Stomach (tissue), 9 donors: Measurements from ENCODE around the gene MIOX. TPM values are rescaled to one million over a fixed set of nuclear protein-coding genes. Genes with fewer than 3 reads are reported as not detected.

Experiments
- DNase-seq, 2 donors: peaks; one replicate each; pipeline versions ENCODE4 v3.0.0 to v3.0.0-alpha.2; 2013 to 2019
- H3K27ac ChIP-seq, 5 donors: fragments of 200-600 bp in 4 of 5; sonication (generic) in 4 of 5; one replicate each; pipeline ENCODE4 v1.5.1; 2013 to 2019; ENCODE audit warnings: mild to moderate bottlenecking in 1 of 5, moderate library complexity in 1 of 5
- H3K27me3 ChIP-seq, 3 donors: fragments of 200-600 bp; sonication (generic); one replicate each; pipeline ENCODE4 v1.5.1; 2017 to 2019; ENCODE audit warnings: mixed run types in 1 of 3
- H3K36me3 ChIP-seq, 4 donors: fragments of 200-600 bp; sonication (generic); 1 replicate in 3 of 4; 2 replicates in 1 of 4; pipeline ENCODE4 v1.5.1; 2016 to 2019
- H3K4me1 ChIP-seq, 4 donors: fragments of 200-600 bp; sonication (generic); one replicate each; pipeline ENCODE4 v1.5.1; 2016 to 2019
- H3K4me3 ChIP-seq, 4 donors: fragments of 200-600 bp; sonication (generic) in 3 of 4; one replicate each; pipeline ENCODE4 v1.5.1; 2016 to 2019; ENCODE audit warnings: mild to moderate bottlenecking in 1 of 4
- H3K9me3 ChIP-seq, 4 donors: fragments of 200-600 bp; sonication (generic); one replicate each; pipeline ENCODE4 v1.5.1; 2016 to 2019
- EP300 ChIP-seq: sonication (generic); formaldehyde crosslinking; IDR thresholded peaks from one replicate; pipeline ENCODE4 v1.6.1; 2017; ENCODE audit warnings: antibody characterized with exemption
- POLR2A ChIP-seq, 4 donors: fragments of 450-650 bp; IDR thresholded peaks; one replicate each; pipeline ENCODE4 v1.6.1; 2016; ENCODE audit warnings: antibody characterized with exemption in 4 of 4, control low read depth in 2 of 4, mild to moderate bottlenecking in 1 of 4, moderate library complexity in 1 of 4
- POLR2AphosphoS5 ChIP-seq, 3 donors: sonication (generic); formaldehyde crosslinking; IDR thresholded peaks; one replicate each; pipeline ENCODE4 v1.6.1; 2016; ENCODE audit warnings: antibody characterized with exemption in 3 of 3
- WGBS, 5 donors: extraction: QIAGEN DNeasy Blood & Tissue Kit in 3 of 5; methylation state at CpG; one replicate each; pipeline versions ENCODE4 v1.1.5 to v1.1.7; 2013 to 2018; 5-methylcytosine and 5-hydroxymethylcytosine counted together
- intact Hi-C: fragments of 100-400 bp; cut with DNase I; formaldehyde crosslinking; loops from one replicate; pipeline ENCODE4 v1.15.1; 2023; ENCODE audit warnings: low total_unique reads
- polyA plus RNA-seq, 3 donors: library from polyadenylated mRNA; stranded (reverse); fragments of 200-250 nt; gene quantifications; one replicate each; pipeline ENCODE4 v1.2.3, GENCODE V29; 2013
- total RNA-seq, 5 donors: library from RNA; depleted of rRNA; stranded (reverse); fragments of >200 nt; gene quantifications; one replicate each; pipeline versions ENCODE4 v1.1.0 to v1.2.3, GENCODE V29; 2014 to 2016
- TF ChIP-seq, protein P1 (sequence below), 7 experiments: fragments of 450-650 bp in 4 of 7; fragments of 200-600 bp in 3 of 7; sonication (generic) in 3 of 7; IDR thresholded peaks; one replicate each; pipeline ENCODE4 v1.5.1; 2016 to 2019; ENCODE audit warnings: antibody characterized with exemption in 7 of 7, control low read depth in 2 of 7, mild to moderate bottlenecking in 1 of 7
- donor health status: healthy with polysubstance abuse.
- donor health status: Bipolar disorder and iron deficiency.
- donor health status: healthy.

MIOX gene
- total and polyA plus RNA-seq, 8 donors = 0.40 TPM; not detected in 7

DNA sequence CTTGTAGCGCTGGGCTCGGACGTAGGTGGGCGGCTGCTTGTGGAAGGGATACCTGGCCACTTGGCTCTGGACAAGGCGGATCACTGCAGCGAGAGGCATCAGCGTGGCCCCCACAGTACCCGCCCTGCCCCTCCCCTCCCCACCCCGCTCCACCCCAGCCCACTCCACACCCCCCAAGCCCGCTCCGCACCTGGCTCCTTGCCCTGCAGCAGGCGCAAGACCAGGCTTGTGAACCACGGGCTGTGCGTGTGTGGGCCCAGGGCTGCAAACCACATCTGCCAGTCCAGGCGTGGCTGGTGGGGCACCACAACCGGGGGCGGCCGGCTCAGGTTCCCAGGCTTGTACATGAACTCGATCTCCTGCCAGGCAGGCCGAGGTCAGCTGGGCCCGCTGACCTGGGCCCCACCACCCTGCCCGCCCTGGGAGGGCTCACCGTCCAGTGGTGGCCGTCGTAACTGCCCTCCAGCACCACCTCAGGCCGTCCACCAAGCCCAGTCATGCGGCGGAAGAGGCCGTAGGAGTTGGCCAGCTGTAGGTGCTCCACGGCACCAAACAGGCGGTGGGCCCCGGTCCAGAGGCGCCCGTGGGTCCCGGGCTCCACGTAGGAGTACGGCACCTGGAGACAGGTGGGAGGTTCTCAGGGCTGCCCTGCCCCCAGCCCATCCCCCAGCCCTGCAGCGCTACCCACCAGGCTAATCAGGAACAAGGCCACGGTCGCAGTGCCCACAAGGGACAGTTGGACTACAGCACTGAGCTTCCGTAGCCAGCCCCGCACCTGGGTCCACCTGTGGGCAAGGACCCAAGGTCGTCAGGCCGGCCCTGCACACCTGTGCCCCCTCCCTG is 17.9 kb downstream of the MIOX start:
- 86 to 97% (median 91%) methylated on average over 23 to 44 of the region's 44 CpGs for WGBS, 5 donors
- DNase-seq = peak in 1 of 2 donors; percentile 21
- TF ChIP-seq POLR2AphosphoS5 (IDR thresholded peaks at IDR 0.05) (no peak), POLR2A (IDR thresholded peaks at IDR 0.05) (no peak), EP300 (no peak)
- TF ChIP-seq, protein P1, sequence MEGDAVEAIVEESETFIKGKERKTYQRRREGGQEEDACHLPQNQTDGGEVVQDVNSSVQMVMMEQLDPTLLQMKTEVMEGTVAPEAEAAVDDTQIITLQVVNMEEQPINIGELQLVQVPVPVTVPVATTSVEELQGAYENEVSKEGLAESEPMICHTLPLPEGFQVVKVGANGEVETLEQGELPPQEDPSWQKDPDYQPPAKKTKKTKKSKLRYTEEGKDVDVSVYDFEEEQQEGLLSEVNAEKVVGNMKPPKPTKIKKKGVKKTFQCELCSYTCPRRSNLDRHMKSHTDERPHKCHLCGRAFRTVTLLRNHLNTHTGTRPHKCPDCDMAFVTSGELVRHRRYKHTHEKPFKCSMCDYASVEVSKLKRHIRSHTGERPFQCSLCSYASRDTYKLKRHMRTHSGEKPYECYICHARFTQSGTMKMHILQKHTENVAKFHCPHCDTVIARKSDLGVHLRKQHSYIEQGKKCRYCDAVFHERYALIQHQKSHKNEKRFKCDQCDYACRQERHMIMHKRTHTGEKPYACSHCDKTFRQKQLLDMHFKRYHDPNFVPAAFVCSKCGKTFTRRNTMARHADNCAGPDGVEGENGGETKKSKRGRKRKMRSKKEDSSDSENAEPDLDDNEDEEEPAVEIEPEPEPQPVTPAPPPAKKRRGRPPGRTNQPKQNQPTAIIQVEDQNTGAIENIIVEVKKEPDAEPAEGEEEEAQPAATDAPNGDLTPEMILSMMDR (IDR thresholded peaks at IDR 0.05) = no peak
- Histone ChIP-seq H3K4me1 (peaks cover 22 to 39% (median 33%) of the 10 kb centered on the region in 4 donors), H3K9me3 (no peaks in the 10 kb centered on the region), H3K27me3 (no peaks in the 10 kb centered on the region), H3K4me3 (no peak overlapping the region), H3K27ac (no peak overlapping the region), H3K36me3 (peaks cover 27 to 40% (median 39%) of the 10 kb centered on the region in 4 donors)
- intact Hi-C loops = loop anchor here (10.0 kb wide), 1 partner anchor 250 kb away; the partner anchor contains the start of gene HDAC10

DNA sequence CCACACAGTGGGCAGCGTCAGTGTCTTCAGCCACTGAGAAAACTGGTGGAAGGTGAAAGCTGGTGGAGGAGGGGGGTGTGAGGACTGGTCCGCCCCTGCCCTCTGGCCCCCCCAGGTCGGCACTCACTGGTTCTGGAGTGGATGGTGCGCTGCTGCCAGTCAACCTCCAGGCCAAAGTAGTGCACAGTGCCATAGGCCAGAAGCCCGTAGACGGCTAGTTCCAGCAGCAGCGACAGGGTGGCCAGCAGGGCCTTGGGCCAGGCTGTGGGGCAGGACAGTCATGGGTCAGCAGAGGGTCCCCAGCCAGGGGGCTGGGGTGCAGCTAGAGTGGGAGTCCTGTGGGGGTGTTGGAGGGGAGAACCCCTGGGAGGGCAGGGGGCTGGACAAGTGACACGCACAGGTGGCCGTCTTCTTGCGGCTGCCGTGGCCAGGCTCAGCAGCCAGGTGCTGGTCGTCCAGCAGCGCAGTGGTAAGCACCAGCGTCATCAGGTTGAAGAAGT is 18.7 kb downstream of the MIOX start:
- 84 to 98% (median 91%) methylated on average over 9 to 14 of the region's 14 CpGs for WGBS, 5 donors
- Histone ChIP-seq H3K4me3 (no peak overlapping the region), H3K9me3 (no peaks in the 10 kb centered on the region), H3K27ac (no peak overlapping the region), H3K4me1 (peaks cover 23 to 46% (median 37%) of the 10 kb centered on the region in 4 donors), H3K36me3 (peaks cover 27 to 41% (median 40%) of the 10 kb centered on the region in 4 donors), H3K27me3 (no peaks in the 10 kb centered on the region)
- no peak for TF ChIP-seq POLR2AphosphoS5 (IDR thresholded peaks at IDR 0.05)
- no peak for TF ChIP-seq POLR2A (IDR thresholded peaks at IDR 0.05)
- no peak for TF ChIP-seq EP300
- TF ChIP-seq, protein P1 (IDR thresholded peaks at IDR 0.05) = no peak
- intact Hi-C loops = loop anchor here (10.0 kb wide), 1 partner anchor 251 kb away; the partner anchor contains the start of gene HDAC10
- no peak for DNase-seq

DNA sequence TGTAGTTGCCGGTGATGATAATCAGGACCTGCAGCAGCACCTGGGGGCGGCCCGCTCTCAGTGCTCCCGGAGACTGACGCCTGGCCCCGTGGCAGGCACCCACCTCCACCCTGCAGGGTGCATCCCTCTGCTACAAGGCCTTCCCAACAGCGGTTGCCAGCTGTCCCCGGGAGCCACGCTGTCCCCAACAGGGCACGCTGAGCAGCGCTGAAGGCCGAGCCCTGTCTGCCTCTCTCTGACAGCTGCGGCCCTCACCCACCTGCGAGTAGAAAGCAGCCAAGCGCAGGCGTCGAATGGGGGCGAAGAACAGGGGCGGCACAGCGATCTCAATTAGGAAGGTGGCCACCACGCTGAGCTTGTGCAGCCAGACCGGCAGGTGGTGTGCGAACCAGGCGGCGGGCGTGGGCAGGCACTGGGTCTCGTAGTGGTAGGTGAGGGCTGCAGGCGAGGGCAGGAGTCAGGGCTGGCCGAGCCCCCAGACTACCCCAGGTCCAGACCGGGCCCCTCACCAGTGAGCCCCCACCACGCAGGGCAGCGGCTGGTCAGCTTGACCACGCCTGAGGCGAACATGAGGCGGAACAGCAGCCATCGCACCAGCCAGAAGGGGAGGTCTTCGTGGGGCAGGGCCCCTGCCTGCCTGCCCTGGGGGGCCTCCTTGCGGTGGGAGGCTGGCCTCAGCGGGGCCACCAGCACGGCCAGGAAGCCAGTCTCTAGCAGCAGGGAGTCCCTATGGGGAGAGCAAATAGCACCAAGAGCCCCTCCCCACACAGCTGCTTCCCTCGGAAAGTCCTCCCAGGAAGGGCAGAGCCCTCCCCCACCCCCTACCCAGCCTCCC is 19.3 kb downstream of the MIOX start:
- no peaks in the 10 kb centered on the region for H3K27me3 ChIP-seq
- intact Hi-C loops = loop anchor here (10.0 kb wide), 1 partner anchor 251 kb away; the partner anchor contains the start of gene HDAC10
- WGBS, 5 donors = 84 to 89% (median 88%) methylated on average over 22 to 41 of the region's 41 CpGs
- no peaks in the 10 kb centered on the region for H3K9me3 ChIP-seq
- H3K27ac ChIP-seq = peak overlapping the region in 1 of 5 donors; percentile 98
- peaks cover 23 to 46% (median 38%) of the 10 kb centered on the region in 4 donors for H3K4me1 ChIP-seq
- peak overlapping the region; percentile 76 to 99 (median 90) for H3K4me3 ChIP-seq
- peak in 1 of 2 donors; percentile 27 for DNase-seq
- TF ChIP-seq POLR2AphosphoS5 (IDR thresholded peaks at IDR 0.05) = no peak
- no peak for TF ChIP-seq POLR2A (IDR thresholded peaks at IDR 0.05)
- no peak for TF ChIP-seq EP300
- TF ChIP-seq, protein P1 (IDR thresholded peaks at IDR 0.05) = no peak
- peaks cover 27 to 48% (median 43%) of the 10 kb centered on the region in 4 donors for H3K36me3 ChIP-seq
